HepG2 (cell line): ENCODE data around the gene C11orf58. TPM values are rescaled to one million over a fixed set of nuclear protein-coding genes. Genes with fewer than 3 reads are reported as not detected.
A peak's percentile ranks its signal among the peaks of the same experiment; 100 is the strongest.

Source experiments
- AGO1 ChIP-seq: fragments of 200-400 bp; formaldehyde crosslinking; IDR thresholded peaks from 2 replicates; pipeline ENCODE4 v1.6.1; 2017; ENCODE audit warnings: mild to moderate bottlenecking, low read depth, low read length, moderate library complexity; ENCODE audit not compliant: poor library complexity, severe bottlenecking
- AGO2 ChIP-seq: fragments of 200-400 bp; formaldehyde crosslinking; optimal IDR thresholded peaks from 2 replicates; pipeline ENCODE3; 2017; ENCODE audit warnings: mild to moderate bottlenecking, low read depth, low read length, moderate library complexity
- BCL3 ChIP-seq: sonication (generic); formaldehyde crosslinking; IDR thresholded peaks from 2 replicates; pipeline ENCODE4 v1.5.1; 2020; ENCODE audit warnings: mild to moderate bottlenecking, missing genetic modification reagents, moderate library complexity
- CSRNP1 ChIP-seq: sonication (generic); formaldehyde crosslinking; IDR thresholded peaks from 2 replicates; pipeline ENCODE4 v1.8.1; 2023; ENCODE audit warnings: mild to moderate bottlenecking, missing genetic modification reagents
- ELF1 ChIP-seq: sonication (generic); formaldehyde crosslinking; IDR thresholded peaks from 2 replicates; pipeline ENCODE4 v1.4.0; 2020; ENCODE audit warnings: missing genetic modification reagents
- HNRNPK ChIP-seq: fragments of 200-400 bp; formaldehyde crosslinking; IDR thresholded peaks from 2 replicates; pipeline ENCODE4 v1.6.1; 2018; ENCODE audit warnings: low read length, low read depth, moderate library complexity, mild to moderate bottlenecking; ENCODE audit not compliant: poor library complexity, severe bottlenecking
- KMT2B ChIP-seq: IDR thresholded peaks from 2 replicates; pipeline ENCODE4 v1.6.1; 2016; ENCODE audit warnings: missing genetic modification reagents, missing compliant biosample characterization
- MED13 ChIP-seq: sonication (generic); formaldehyde crosslinking; IDR thresholded peaks from 2 replicates; pipeline ENCODE4 v1.5.0; 2020; ENCODE audit warnings: missing genetic modification reagents
- NFATC3 ChIP-seq: sonication (generic); formaldehyde crosslinking; IDR thresholded peaks from 2 replicates; pipeline ENCODE4 v1.5.1; 2020; ENCODE audit warnings: mild to moderate bottlenecking, missing genetic modification reagents
- POGZ ChIP-seq: sonication (generic); formaldehyde crosslinking; IDR thresholded peaks from 2 replicates; pipeline ENCODE4 v1.4.0; 2020; ENCODE audit warnings: mild to moderate bottlenecking, missing genetic modification reagents
- PPARG ChIP-seq: conservative IDR thresholded peaks from 2 replicates; pipeline ENCODE4 v1.6.1; 2016; ENCODE audit warnings: missing biosample characterization, missing genetic modification reagents
- SRSF1 ChIP-seq: fragments of 200-400 bp; formaldehyde crosslinking; optimal IDR thresholded peaks from 2 replicates; pipeline ENCODE3; 2017; ENCODE audit warnings: mild to moderate bottlenecking, low read depth, low read length, moderate library complexity
- TRAFD1 ChIP-seq: sonication (generic); formaldehyde crosslinking; IDR thresholded peaks from 2 replicates; pipeline ENCODE4 v1.5.1; 2020; ENCODE audit warnings: missing genetic modification reagents, mild to moderate bottlenecking, borderline replicate concordance
- ZBTB2 ChIP-seq: sonication (generic); formaldehyde crosslinking; IDR thresholded peaks from 2 replicates; pipeline ENCODE4 v1.8.0; 2022; ENCODE audit warnings: low read depth, missing genetic modification reagents
- ZFP62 ChIP-seq: sonication (generic); formaldehyde crosslinking; IDR thresholded peaks from 2 replicates; pipeline ENCODE4 v1.4.0; 2020; ENCODE audit warnings: missing genetic modification reagents
- ZNF766 ChIP-seq: sonication (generic); formaldehyde crosslinking; IDR thresholded peaks from 2 replicates; pipeline ENCODE4 v1.5.0; 2020; ENCODE audit warnings: missing genetic modification reagents, borderline replicate concordance
- ZNF775 ChIP-seq: sonication (generic); formaldehyde crosslinking; IDR thresholded peaks from 2 replicates; pipeline ENCODE4 v1.4.0; 2020; ENCODE audit warnings: missing genetic modification reagents, mild to moderate bottlenecking, moderate library complexity, borderline replicate concordance
- ZNF776 ChIP-seq: sonication (generic); formaldehyde crosslinking; IDR thresholded peaks from 2 replicates; pipeline ENCODE4 v1.4.0; 2020; ENCODE audit warnings: mild to moderate bottlenecking, missing genetic modification reagents
- polyA plus RNA-seq, 8 experiments: library from polyadenylated mRNA; depleted of rRNA in 3 of 8; stranded (reverse) in 7 of 8; unstranded in 1 of 8; fragments of >200 nt; fragmentation: Illumina TruSeq in 4 of 8; extraction: Trizol in 4 of 8; gene quantifications; 2 replicates each; pipeline versions ENCODE4 v1.2.1 to v1.2.3, GENCODE V29; 2011 to 2016; ENCODE audit warnings: low read depth in 4 of 8, missing spikeins in 1 of 8, mixed read lengths in 1 of 8; ENCODE audit not compliant: insufficient read depth in 1 of 8
- total RNA-seq, 5 experiments: library from RNA; depleted of rRNA; stranded (reverse); fragments of >200 nt; fragmentation: Illumina TruSeq; extraction: Trizol; gene quantifications; 2 replicates each; pipeline ENCODE4 v1.2.3, GENCODE V29; 2016; ENCODE audit warnings: low read depth in 1 of 5
- TF ChIP-seq, protein P1 (sequence below): sonication (generic); formaldehyde crosslinking; IDR thresholded peaks from 2 replicates; pipeline ENCODE4 v1.9.0; 2021; ENCODE audit warnings: missing genetic modification reagents, borderline replicate concordance
- TF ChIP-seq, protein P2 (sequence below): sonication (generic); formaldehyde crosslinking; IDR thresholded peaks from 2 replicates; pipeline ENCODE4 v1.5.1; 2020; ENCODE audit warnings: mild to moderate bottlenecking, moderate library complexity, missing genetic modification reagents
- TF ChIP-seq, protein P3 (sequence below): sonication (generic); formaldehyde crosslinking; IDR thresholded peaks from 2 replicates; pipeline ENCODE4 v1.4.0; 2020; ENCODE audit warnings: missing genetic modification reagents

C11orf58 gene
- total and polyA plus RNA-seq, 2 of the 13 experiments (the other 11 are each of a cell fraction or from before 2014, with no cell fraction given) = 83.8 to 167 TPM

DNA sequence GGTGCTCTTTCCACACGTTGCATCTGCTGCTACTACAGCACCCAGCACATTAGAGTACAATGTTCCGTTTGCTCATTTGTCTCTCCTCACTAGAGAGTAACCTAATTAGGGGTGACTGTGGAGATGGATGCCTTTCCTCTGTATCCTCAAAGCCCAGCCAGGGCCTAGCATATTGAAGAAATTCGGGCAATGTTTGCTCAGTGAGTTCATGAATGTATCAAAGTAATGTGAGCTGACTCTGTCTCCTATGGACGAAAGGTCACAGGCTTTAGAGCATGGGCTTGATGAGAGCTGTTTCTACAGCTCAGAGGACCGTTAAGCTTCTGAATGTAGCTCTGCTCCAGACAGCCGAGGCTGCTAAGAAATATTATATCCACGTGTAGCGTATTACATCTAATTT lies 67.5 kb downstream of the C11orf58 start (continued):
- TF ChIP-seq AGO2 (no peak), AGO1 (no peak), SRSF1 (no peak), KMT2B (CRISPR knock-in tag) (no peak), PPARG (CRISPR knock-in tag) (peak; percentile 98), ELF1 (no peak), HNRNPK (no peak), NFATC3 (no peak), TRAFD1 (CRISPR knock-in tag) (no peak), CSRNP1 (CRISPR knock-in tag) (no peak), ZNF766 (0 out of 2 replicates have a peak, but pooled peaks have one; percentile 43), ZFP62 (CRISPR knock-in tag) (no peak), BCL3 (CRISPR knock-in tag) (no peak), ZNF775 (CRISPR knock-in tag) (no peak), POGZ (CRISPR knock-in tag) (no peak), ZNF776 (no peak), MED13 (no peak), ZBTB2 (CRISPR knock-in tag) (no peak)
- TF ChIP-seq, protein P1, sequence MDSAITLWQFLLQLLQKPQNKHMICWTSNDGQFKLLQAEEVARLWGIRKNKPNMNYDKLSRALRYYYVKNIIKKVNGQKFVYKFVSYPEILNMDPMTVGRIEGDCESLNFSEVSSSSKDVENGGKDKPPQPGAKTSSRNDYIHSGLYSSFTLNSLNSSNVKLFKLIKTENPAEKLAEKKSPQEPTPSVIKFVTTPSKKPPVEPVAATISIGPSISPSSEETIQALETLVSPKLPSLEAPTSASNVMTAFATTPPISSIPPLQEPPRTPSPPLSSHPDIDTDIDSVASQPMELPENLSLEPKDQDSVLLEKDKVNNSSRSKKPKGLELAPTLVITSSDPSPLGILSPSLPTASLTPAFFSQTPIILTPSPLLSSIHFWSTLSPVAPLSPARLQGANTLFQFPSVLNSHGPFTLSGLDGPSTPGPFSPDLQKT (CRISPR knock-in tag) = no peak
- TF ChIP-seq, protein P2, sequence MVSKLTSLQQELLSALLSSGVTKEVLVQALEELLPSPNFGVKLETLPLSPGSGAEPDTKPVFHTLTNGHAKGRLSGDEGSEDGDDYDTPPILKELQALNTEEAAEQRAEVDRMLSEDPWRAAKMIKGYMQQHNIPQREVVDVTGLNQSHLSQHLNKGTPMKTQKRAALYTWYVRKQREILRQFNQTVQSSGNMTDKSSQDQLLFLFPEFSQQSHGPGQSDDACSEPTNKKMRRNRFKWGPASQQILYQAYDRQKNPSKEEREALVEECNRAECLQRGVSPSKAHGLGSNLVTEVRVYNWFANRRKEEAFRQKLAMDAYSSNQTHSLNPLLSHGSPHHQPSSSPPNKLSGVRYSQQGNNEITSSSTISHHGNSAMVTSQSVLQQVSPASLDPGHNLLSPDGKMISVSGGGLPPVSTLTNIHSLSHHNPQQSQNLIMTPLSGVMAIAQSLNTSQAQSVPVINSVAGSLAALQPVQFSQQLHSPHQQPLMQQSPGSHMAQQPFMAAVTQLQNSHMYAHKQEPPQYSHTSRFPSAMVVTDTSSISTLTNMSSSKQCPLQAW (CRISPR knock-in tag) = peak; percentile 41; the same call in 1 of the 2 replicates
- TF ChIP-seq, protein P3, sequence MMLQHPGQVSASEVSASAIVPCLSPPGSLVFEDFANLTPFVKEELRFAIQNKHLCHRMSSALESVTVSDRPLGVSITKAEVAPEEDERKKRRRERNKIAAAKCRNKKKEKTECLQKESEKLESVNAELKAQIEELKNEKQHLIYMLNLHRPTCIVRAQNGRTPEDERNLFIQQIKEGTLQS (CRISPR knock-in tag) = no peak
